Measurements from ENCODE around the gene HPCAL1. TPM values are rescaled to one million over a fixed set of nuclear protein-coding genes. Genes with fewer than 3 reads are reported as not detected.

Gene HPCAL1
- total RNA-seq, 1 donor from 2014 or later: 160 TPM

DNA sequence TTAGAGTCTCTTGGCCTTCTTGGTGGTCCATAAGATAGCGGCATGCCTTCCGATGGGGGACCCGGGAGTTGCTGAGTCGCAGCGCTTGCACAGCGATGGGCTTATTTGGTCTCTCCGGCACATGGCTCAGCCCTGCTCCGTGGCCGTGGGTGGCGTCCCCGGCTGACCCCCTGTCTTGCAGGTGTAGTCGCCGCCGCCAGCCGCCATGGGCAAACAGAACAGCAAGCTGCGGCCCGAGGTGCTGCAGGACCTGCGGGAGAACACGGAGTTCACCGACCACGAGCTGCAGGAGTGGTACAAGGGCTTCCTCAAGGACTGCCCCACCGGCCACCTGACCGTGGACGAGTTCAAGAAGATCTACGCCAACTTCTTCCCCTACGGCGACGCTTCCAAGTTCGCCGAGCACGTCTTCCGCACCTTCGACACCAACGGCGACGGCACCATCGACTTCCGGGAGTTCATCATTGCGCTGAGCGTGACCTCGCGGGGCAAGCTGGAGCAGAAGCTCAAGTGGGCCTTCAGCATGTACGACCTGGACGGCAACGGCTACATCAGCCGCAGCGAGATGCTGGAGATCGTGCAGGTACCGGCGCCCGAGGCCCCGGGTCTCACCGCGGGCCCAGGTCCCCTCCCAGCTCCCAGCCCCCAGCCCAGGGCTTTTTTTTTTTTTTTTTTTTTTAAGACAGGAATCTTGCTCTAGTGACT, 117.0 kb downstream of the HPCAL1 start:
- ATAC-seq (no peak), DNase-seq (no peak)
- Histone ChIP-seq H3K4me1 (no peaks in the 10 kb centered on the region), H3K27me3 (no peaks in the 10 kb centered on the region), H3K9me3 (no peaks in the 10 kb centered on the region), H3K27ac (no peak overlapping the region), H3K4me3 (no peak overlapping the region), H3K36me3 (peaks cover 44% of the 10 kb centered on the region)
- no peak for TF ChIP-seq CTCF (IDR thresholded peaks at IDR 0.05)
- intact Hi-C loops (cut with DNase I): loop anchor here (5.0 kb wide), 1 partner anchor 287 kb away; no protein-coding TSS in a partner anchor

- TF ChIP-seq CTCF (IDR thresholded peaks at IDR 0.05): no peak
Observed at GRCh38 chr2:10422251-10422650, 119.5 kb downstream of the HPCAL1 start.

DNA sequence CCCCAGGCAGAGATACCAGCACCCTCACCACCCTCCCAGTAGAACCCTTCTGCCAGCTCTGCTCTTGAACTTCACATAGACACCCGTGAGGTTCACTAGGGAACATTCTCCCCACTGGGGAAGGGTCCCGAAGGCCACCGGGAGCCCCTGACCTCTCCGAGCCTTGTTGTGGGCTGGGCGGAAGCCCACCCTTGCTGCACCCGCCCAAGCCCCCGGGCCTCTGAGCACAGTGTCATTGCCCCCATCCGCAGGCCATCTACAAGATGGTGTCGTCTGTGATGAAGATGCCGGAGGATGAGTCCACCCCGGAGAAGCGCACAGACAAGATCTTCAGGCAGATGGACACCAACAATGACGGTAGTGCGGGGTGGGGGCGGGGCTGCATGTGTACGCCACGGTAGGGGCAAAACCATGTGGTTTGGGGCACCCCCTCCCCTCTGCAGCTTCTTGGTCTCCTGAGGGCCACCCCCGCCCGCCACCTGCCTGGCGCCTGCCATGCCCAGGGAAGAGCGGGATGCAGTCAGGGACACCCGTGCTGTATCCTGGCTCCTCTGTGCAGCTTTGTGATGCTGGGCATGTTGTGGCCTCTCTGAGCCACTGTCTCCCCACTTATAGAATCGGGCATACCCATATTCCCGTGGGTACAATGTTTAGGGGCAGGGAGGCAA, 120.2 kb downstream of the HPCAL1 start:
- ATAC-seq (no peak), DNase-seq (no peak)
- no peaks in the 10 kb centered on the region for H3K9me3 ChIP-seq
- H3K4me1 ChIP-seq: no peaks in the 10 kb centered on the region
- H3K4me3 ChIP-seq: no peak overlapping the region
- H3K27me3 ChIP-seq: no peaks in the 10 kb centered on the region
- H3K27ac ChIP-seq: no peak overlapping the region
- intact Hi-C loops (cut with DNase I): no loop called here
- H3K36me3 ChIP-seq: peaks cover 74% of the 10 kb centered on the region
- TF ChIP-seq CTCF (IDR thresholded peaks at IDR 0.05): no peak

More at GRCh38 chr2:10422251-10422650, 119.5 kb downstream of the HPCAL1 start:
- no peaks in the 10 kb centered on the region for H3K27me3 ChIP-seq
- peaks cover 70% of the 10 kb centered on the region for H3K36me3 ChIP-seq
- no peak overlapping the region for H3K4me3 ChIP-seq
- no peaks in the 10 kb centered on the region for H3K9me3 ChIP-seq
- no peak overlapping the region for H3K27ac ChIP-seq
- intact Hi-C loops (cut with DNase I): no loop called here
- DNase-seq: no peak
- no peaks in the 10 kb centered on the region for H3K4me1 ChIP-seq
- no peak for ATAC-seq

GRCh38 chr2:10423400-10423774, 120.7 kb downstream of the HPCAL1 start:
- no peak for TF ChIP-seq CTCF (IDR thresholded peaks at IDR 0.05)
- H3K4me1 ChIP-seq: no peaks in the 10 kb centered on the region
- intact Hi-C loops (cut with DNase I): no loop called here
- no peak overlapping the region for H3K4me3 ChIP-seq
- H3K27ac ChIP-seq: no peak overlapping the region
- peaks cover 78% of the 10 kb centered on the region for H3K36me3 ChIP-seq
- no peaks in the 10 kb centered on the region for H3K9me3 ChIP-seq
- DNase-seq (no peak), ATAC-seq (no peak)
- H3K27me3 ChIP-seq: no peaks in the 10 kb centered on the region

DNA sequence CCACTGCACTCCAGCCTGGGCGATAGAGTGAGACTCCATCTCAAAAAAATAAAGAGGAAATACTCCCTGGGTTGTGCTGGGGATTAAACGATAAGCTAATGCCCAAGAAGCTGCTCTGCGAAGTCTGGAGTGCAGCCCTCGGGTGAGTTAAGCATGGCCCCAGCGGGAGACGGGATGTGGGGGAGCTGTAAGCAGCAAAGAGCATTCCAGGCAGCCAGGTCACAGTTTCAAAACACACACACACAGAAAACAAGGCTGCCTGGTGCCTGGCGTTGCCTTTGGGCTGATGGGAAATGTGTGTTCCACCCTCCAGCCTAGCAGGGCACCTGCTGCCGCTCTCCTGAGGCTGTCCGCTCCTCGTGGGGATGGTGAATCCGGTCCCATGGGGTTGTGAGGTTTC, 121.3 kb downstream of the HPCAL1 start:
- Histone ChIP-seq H3K27me3 (no peaks in the 10 kb centered on the region), H3K4me3 (no peak overlapping the region), H3K36me3 (peaks cover 78% of the 10 kb centered on the region), H3K4me1 (no peaks in the 10 kb centered on the region), H3K9me3 (no peaks in the 10 kb centered on the region), H3K27ac (no peak overlapping the region)
- no peak for TF ChIP-seq CTCF (IDR thresholded peaks at IDR 0.05)
- intact Hi-C loops (cut with DNase I): no loop called here
- ATAC-seq (no peak), DNase-seq (no peak)
